GM18508 (cell line): ENCODE results near the gene SPTBN4.
"Not testable (repeated sequence)": the region's sequence is repeated elsewhere in the genome, so short reads cannot be mapped to it uniquely, and the experiment has no call there.

ENCODE experiments used
- ATAC-seq: cut with Tn5 transposase; IDR thresholded peaks from one replicate; pipeline ENCODE4 v1.9.1; 2021; ENCODE audit warnings: moderate number of reproducible peaks; ENCODE audit not compliant: insufficient read depth, unreplicated experiment

The SPTBN4 gene

GRCh38 chr19:40438284-40438683 lies 28.5 kb upstream of the SPTBN4 start:
- ATAC-seq, result no peak

DNA sequence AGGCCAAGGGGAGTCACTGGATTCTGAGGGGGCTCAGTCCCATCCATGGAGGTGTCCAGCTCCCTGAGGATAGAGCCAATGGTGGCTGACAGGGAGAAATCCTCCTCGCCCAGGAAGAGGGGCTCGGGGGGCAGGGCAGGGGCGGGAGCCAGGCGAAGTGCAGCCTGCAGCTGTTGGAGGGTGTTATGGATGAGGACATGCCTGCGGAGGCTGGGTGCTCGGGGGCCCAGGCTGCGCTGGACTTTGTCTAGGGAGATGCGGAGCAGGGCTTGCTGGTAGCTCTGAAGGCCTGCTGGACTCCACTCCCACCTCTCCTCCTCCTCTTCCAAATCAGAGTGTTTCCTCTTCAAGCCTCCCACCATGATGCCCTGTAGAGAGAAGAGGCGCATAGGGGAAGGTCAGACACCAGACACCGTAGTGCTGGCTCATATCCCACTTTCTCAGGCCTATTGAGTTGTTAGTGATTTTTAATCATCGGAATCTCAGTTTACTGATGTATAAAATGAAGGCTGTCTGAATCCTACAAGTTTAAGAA lies 25.0 kb upstream of the SPTBN4 start:
- no peak for ATAC-seq

- no peak for ATAC-seq
These were observed 24.3 kb upstream of the SPTBN4 start for GRCh38 chr19:40442328-40443130.

GRCh38 chr19:40443131-40443999 lies 23.4 kb upstream of the SPTBN4 start:
- peak; percentile 66 for ATAC-seq

- ATAC-seq, result no peak
These were observed 22.6 kb upstream of the SPTBN4 start, which contains the start of gene SERTAD3 for GRCh38 chr19:40444000-40444824. Gene SERTAD3, minus strand, starts transcription at chr19:40444335. Its CDS starts 2,255 bp downstream, at chr19:40442080.

- no peak for ATAC-seq
These were observed 21.9 kb upstream of the SPTBN4 start for GRCh38 chr19:40444825-40445312.

GRCh38 chr19:40445780-40446262 lies 21.0 kb upstream of the SPTBN4 start:
- no peak for ATAC-seq

GRCh38 chr19:40446263-40446784 lies 20.5 kb upstream of the SPTBN4 start:
- no peak for ATAC-seq

- no peak for ATAC-seq
These were observed 17.3 kb upstream of the SPTBN4 start for GRCh38 chr19:40449506-40449905.

- no peak for ATAC-seq
These were observed 16.1 kb upstream of the SPTBN4 start for GRCh38 chr19:40450664-40451063.

GRCh38 chr19:40452016-40452415 lies 14.8 kb upstream of the SPTBN4 start:
- no peak for ATAC-seq

DNA sequence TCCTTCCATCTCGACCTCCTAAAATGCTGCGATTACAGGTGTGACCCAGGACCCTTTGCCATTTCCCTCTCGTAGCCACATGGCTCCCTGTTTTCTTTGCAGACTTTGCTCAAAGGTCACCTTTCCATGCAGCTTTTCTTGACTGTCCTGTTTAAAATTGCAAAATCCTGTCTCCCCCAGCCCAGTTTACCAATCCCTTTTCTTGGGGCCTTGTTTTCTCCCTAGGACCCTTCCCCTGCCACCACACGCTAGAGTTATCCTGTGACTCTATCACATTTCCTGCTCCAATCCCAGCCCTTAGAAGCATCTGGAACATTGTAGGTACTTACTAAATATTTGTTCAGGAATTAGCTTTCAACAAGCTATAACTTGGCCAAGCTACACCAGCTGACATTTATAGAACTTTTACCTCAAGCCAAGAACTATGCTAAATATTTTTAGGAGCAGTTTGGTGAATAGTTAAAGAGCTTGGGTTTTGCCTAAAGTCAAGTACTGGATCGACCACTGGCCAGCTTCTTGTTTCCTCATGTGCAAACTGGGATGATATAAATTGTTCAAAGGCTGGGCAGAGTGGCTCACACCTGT lies 13.6 kb upstream of the SPTBN4 start:
- no peak for ATAC-seq

- not testable (repeated sequence) for ATAC-seq
These were observed 12.9 kb upstream of the SPTBN4 start for GRCh38 chr19:40453943-40454342.

DNA sequence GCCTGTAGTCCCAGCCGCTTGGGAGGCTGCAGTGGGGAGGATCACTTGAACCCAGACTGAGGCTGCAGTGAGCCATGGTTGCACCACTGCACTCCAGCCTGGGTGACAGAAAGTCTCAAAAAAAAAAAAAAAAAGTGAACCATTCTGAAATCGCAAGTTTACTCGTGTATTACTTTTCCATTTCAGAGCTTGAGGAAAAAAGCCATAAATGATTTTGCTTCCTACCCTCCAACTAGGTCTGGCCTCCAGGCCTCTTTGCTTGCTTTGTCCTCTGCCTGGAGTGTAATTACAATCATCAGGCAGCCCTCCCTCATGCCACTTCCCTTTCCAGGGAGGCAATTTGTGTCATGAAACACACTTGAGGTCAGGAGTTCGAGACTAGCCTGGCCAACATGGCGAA lies 9.8 kb upstream of the SPTBN4 start:
- ATAC-seq, result no peak

GRCh38 chr19:40457953-40458596 lies 8.7 kb upstream of the SPTBN4 start:
- ATAC-seq, result no peak

- ATAC-seq, result no peak
These were observed 8.2 kb upstream of the SPTBN4 start for GRCh38 chr19:40458597-40458974.

DNA sequence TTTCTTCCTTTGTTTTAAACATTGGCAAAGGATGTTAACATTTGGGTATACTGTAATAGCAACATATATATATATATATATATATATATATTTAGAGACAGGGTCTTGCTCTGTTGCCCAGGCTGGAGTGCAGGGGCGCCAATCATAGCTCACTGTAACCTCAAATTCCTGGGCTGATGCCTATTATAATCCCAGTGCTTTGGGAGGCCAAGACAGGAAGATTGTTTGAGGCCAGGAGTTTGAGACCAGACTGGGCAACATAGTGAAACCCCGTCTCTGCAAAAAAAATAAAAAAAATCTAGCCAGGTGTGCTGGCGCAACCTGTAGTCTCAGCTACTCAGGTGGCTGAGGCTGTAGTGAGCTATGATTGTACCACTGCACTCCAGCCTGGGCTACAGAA lies 6.6 kb upstream of the SPTBN4 start:
- no peak for ATAC-seq

DNA sequence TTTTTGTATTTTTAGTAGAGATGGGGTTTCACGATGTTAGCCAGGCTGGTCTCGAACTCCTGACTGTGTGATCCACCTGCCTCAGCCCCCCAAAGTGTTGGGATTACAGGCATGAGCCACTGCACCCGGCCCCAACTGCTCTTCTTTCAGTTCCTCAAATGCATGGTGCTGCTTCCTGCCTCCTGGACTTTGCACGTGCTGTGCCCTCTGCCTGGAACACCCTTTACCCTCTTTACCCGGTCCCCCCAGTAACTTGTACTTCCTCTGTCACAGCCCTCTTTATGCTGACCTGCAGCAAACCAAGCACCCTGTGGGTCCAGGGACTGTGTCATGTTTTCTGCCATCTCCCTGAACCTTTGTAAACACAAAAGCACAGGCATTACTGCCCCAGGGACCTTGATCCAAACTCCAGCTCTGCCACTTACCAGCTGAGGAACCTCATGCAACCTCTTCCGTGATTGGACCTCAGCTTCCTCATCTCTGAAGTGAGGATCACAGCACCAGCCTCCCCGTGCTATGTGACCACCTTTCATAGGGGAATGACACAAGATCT lies 5.1 kb upstream of the SPTBN4 start:
- ATAC-seq, result no peak
